ENCODE results near the gene TMEM229B. TPM values are rescaled to one million over a fixed set of nuclear protein-coding genes. Genes with fewer than 3 reads are reported as not detected.

The TMEM229B gene
- 2.4 and 2.7 TPM in 2 replicates for total RNA-seq

DNA sequence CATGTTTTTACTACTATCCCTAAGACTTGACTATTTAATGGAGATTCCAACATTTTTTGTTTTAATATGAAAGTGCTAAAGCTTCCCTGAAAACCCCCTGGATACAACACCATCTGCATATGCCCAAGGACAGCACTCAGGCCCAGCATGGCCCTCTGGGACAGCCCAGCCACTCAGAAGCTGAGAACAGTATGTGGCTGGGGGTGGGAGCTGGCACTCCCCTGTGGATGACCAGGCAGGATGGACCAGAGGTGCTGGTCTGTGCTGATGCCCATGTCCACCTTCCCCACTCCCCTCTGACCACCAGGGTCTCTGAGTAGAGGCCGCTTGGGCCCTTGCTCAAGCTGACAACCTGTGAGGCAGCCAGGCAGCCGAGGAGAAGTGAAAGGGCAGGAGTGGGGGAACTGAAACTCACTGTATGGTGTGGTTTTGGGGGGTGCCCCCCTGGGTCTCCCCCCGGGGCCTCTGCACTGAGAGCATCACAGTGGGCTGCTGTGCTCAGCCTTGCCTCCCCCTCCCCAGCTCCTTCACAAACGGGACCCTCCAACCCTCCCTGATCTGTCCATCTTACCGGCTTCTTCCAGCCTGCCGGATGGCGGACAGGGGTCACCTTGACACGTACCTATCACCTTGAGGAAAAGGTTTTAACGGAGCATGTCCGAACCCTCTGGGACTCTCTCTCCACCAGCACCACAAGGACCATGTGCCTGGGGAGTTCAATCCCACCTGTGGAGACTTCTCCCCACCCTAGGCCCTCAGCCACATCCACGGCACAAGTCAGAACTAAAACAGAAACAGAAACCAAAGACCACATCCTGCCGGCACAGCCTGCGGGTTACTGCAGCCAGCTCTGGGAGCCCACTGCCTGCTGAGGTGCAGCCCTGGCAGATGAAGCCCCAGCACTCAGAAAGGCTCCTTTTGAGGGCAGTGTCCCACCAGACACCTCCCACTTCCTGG lies at the start of gene TMEM229B:
Gene TMEM229B (minus strand): TSS at position 785 of the 957 bp plus-strand sequence. CDS start 14,798 bp downstream, outside the sequence.
- intact Hi-C loops (cut with micrococcal nuclease), result loop anchor here (2.0 to 5.0 kb wide), 2 partner anchors 27 to 44 kb away; partner anchors contain the start of gene PLEKHH1
- peaks cover 23% of the 10 kb centered on the region for H3K36me3 Mint-ChIP-seq (ENCODE audit: low read depth)
- H3K4me1 Mint-ChIP-seq, result peaks cover 44% of the 10 kb centered on the region
- DNase-seq, result peak; percentile 95
- H3K9me3 Mint-ChIP-seq, result peaks cover 12% of the 10 kb centered on the region
- H3K27ac Mint-ChIP-seq, result peak within 1 kb of the TSS; percentile 95
- peaks cover 15% of the 10 kb centered on the region for H3K27me3 Mint-ChIP-seq
- H3K4me3 Mint-ChIP-seq, result peak within 1 kb of the TSS; percentile 90

DNA sequence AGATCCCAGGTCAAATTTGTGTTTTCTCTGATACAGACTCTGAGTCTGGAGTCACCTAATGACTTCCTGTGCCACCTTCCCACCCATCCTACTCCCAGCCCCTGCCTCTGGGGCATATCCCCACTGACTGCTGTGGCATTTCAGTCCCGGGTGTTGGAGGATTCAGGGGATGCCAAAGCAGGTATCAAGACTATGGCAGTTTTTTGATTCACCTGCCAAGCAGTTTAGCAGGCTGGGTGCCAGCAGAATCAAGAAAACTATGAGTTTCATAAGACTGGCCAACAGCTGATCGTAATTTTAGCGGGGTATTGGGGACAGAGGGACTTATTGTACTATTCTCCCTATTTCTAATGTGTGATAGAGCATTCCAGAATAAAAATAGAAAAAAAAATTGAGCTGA lies 49.2 kb upstream of the TMEM229B start:
- no peak for DNase-seq
- Mint-ChIP-seq H3K27me3 (peaks cover 50% of the 10 kb centered on the region), H3K4me1 (peaks cover 8% of the 10 kb centered on the region), H3K27ac (no peak overlapping the region), H3K9me3 (no peaks in the 10 kb centered on the region), H3K36me3 (ENCODE audit: low read depth) (no peaks in the 10 kb centered on the region), H3K4me3 (no peak overlapping the region)
- intact Hi-C loops (cut with micrococcal nuclease), result no loop called here

DNA sequence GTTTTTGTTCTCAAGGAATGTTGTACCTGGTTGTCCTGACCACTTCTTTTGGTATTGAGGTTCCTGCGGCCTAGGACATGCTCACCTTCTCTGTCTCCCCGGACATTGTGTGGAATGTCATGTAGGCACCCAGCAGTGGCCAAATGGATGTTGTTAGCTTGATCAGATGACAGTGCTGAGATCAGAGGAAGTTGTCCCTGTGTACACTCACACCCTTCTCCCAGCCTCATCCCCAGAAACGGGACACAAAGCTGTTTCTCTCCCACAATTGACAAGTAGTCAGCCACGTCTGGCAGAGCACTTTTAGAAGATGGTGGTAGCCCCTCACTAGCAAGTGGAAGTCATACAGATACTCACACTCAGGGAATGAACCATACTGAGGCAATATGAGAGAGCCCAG lies 47.6 kb upstream of the TMEM229B start:
- Mint-ChIP-seq H3K4me1 (peaks cover 5% of the 10 kb centered on the region), H3K27me3 (peaks cover 49% of the 10 kb centered on the region), H3K27ac (no peak overlapping the region), H3K4me3 (no peak overlapping the region), H3K36me3 (ENCODE audit: low read depth) (no peaks in the 10 kb centered on the region), H3K9me3 (no peaks in the 10 kb centered on the region)
- no peak for DNase-seq
- intact Hi-C loops (cut with micrococcal nuclease), result no loop called here

DNA sequence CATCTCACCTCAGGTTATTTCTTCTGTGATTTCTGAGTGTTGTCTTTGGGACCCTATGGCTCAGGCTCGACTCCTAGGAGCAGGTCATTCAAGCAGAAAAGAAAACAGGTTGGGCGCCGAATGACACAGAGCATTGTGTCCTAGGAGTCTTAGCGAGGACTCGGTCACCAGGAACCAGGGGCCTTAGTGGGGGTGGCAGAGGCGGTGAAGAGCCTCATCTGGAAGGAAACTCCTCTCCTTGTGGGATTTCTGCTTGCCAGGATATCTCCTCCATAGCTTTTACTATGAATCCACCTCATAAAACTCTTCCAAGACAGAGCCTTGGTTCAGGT lies 45.2 kb upstream of the TMEM229B start:
- H3K9me3 Mint-ChIP-seq, result no peaks in the 10 kb centered on the region
- DNase-seq, result no peak
- H3K4me3 Mint-ChIP-seq, result peak overlapping the region; percentile 77
- peaks cover 5% of the 10 kb centered on the region for H3K4me1 Mint-ChIP-seq
- intact Hi-C loops (cut with micrococcal nuclease), result loop anchor here (1.0 to 5.0 kb wide), 2 partner anchors 46 to 67 kb away; partner anchors contain the start of genes PIGH and TMEM229B
- peaks cover 53% of the 10 kb centered on the region for H3K27me3 Mint-ChIP-seq
- H3K27ac Mint-ChIP-seq, result no peak overlapping the region
- no peaks in the 10 kb centered on the region for H3K36me3 Mint-ChIP-seq (ENCODE audit: low read depth)

DNA sequence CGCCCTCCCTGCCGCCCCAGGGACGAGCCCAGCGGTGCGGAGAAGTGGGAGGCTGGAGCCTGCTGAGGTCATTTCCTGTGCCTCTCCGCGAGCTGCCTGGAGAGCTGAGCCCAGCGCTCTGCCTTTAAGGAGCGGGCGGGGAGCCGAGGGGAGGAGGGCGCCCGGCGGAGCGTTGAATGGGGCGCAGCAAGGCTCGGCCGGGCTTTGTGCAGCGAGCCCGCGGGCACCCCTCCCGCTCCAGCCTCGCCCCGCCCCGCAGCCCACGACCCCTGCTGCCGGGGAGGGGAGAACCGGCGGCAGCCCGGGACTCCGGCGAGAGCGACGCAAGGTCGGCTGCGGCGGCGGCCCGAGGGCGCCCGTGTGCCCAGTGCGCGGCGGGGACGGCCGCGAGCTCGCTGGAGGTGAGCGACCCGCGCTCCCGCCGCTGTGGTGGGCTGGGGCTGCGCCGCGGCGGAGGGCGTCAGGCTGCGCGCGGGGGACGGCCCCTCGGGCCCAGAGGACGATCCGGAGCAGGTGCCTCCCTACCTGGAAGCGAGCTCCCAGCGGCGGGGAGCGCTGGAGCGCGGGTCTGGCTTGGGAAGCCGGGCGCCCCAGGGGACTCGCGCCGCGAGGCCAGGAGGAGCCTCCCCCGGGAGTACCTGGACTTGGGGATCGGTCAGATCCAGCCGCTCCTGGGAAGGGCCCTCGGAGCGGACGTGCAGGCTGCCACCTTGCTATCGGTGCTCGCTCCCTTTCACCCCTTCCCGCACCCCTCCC lies 44.7 kb upstream of the TMEM229B start, which contains the start of gene PLEKHH1:
Gene PLEKHH1 (plus strand): TSS at position 293 of the 756 bp plus-strand sequence. CDS start 8,578 bp downstream, outside the sequence.
- no peaks in the 10 kb centered on the region for H3K9me3 Mint-ChIP-seq
- intact Hi-C loops (cut with micrococcal nuclease), result loop anchor here (1.0 to 5.0 kb wide), 2 partner anchors 46 to 67 kb away; partner anchors contain the start of genes PIGH and TMEM229B
- peak; percentile 89 for DNase-seq
- no peak within 1 kb of the TSS for H3K27ac Mint-ChIP-seq
- peak within 1 kb of the TSS; percentile 77 for H3K4me3 Mint-ChIP-seq
- no peaks in the 10 kb centered on the region for H3K36me3 Mint-ChIP-seq (ENCODE audit: low read depth)
- peaks cover 5% of the 10 kb centered on the region for H3K4me1 Mint-ChIP-seq
- peaks cover 54% of the 10 kb centered on the region for H3K27me3 Mint-ChIP-seq

DNA sequence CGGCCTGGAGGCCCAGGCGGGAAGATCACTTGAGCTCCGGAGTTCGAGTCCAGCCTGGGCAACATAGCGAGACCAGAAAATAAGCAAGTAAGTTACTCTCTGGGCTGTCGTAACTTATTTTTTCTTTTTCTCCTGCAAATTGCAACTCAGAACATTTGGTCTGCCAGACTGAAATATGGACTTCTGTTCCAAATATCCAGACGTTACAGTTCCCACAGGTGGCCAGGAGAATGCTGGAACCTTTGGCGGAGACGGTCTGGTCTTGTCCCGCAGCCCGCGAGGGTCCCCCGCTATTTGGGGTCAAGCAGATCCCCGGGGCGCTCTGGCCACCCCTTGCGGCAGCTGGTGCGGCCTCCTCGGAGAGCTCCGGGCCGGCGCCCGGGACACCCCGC lies 44.1 kb upstream of the TMEM229B start:
- no peak overlapping the region for H3K27ac Mint-ChIP-seq
- H3K9me3 Mint-ChIP-seq, result no peaks in the 10 kb centered on the region
- H3K4me3 Mint-ChIP-seq, result peak overlapping the region; percentile 64
- H3K27me3 Mint-ChIP-seq, result peaks cover 54% of the 10 kb centered on the region
- DNase-seq, result no peak
- no peaks in the 10 kb centered on the region for H3K36me3 Mint-ChIP-seq (ENCODE audit: low read depth)
- intact Hi-C loops (cut with micrococcal nuclease), result loop anchor here (5.0 kb wide), 1 partner anchor 45 kb away; the partner anchor contains the start of gene TMEM229B
- peaks cover 5% of the 10 kb centered on the region for H3K4me1 Mint-ChIP-seq

DNA sequence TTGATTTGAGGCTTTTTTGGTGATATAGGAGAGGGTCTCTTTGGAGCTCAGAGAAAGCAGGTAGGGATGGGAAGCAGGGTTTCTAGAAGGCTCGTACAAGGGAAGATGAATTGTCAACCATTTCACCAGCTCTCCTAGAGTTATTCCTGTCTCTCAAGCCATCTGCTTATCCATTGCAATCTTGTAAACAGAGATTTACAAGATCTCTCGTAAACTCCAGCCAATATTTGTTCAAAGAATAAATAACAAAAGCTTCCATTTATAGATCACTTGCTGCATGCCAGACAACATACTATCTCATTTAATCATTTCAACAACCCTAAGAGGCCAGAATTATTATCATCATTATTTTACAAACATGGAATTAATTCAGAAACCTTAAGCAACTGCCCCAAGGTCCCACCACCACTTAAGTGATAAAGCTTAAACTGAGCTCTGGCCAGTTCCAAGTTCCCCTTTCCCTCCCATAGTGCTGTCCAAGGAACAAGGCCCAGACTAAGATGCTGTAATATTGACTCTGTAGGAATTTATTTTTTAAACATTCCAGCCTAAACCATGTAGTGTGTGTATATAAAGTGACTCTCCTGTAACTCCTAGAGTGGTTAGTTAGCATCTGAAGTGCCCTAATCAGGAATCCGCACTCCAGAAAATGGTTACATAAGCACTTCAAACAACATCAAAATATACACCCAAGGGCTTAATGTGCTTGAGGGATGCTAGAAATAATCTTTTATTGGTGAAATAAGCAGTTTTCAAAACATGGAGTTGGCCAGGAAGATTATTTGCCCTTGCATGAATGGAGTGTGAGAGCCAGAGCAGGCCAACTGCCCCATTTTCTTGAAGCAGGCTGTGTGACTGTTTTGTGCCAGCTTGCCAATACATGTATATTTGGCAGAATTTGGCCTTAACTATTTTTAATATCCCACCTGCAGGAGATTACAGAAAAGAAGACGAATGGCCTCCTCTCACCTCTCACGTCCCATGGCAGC lies 41.7 kb upstream of the TMEM229B start:
- Mint-ChIP-seq H3K4me3 (no peak overlapping the region), H3K36me3 (ENCODE audit: low read depth) (no peaks in the 10 kb centered on the region), H3K27me3 (peaks cover 58% of the 10 kb centered on the region), H3K9me3 (no peaks in the 10 kb centered on the region), H3K27ac (no peak overlapping the region), H3K4me1 (peaks cover 5% of the 10 kb centered on the region)
- intact Hi-C loops (cut with micrococcal nuclease), result loop anchor here (5.0 kb wide), 2 partner anchors 43 to 103 kb away; partner anchors contain the start of gene TMEM229B
- DNase-seq, result no peak

DNA sequence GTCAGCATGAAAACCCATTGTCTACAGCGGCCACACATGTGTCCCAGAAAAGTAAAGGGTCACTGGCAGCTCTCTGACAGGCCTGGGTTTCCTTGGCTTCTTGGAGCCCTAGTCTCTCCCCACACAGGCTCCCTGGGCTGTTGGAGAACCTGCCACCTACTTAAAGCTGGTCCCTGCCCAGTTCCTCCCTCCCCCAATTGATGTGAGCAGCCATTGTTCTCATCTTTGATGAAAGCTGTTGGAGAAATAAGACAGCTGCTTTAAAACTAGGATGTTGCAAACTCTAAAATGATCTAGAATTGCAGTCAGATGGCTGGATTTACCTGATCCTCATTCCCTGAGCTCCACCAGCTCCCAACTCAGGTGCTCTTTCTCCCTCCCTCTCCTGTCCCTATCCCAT lies 39.8 kb upstream of the TMEM229B start:
- intact Hi-C loops (cut with micrococcal nuclease), result loop anchor here (5.0 kb wide), 1 partner anchor 101 kb away; no protein-coding TSS in a partner anchor
- no peak for DNase-seq
- peaks cover 3% of the 10 kb centered on the region for H3K4me1 Mint-ChIP-seq
- no peaks in the 10 kb centered on the region for H3K36me3 Mint-ChIP-seq (ENCODE audit: low read depth)
- H3K27ac Mint-ChIP-seq, result no peak overlapping the region
- no peaks in the 10 kb centered on the region for H3K9me3 Mint-ChIP-seq
- H3K27me3 Mint-ChIP-seq, result peaks cover 55% of the 10 kb centered on the region
- no peak overlapping the region for H3K4me3 Mint-ChIP-seq

DNA sequence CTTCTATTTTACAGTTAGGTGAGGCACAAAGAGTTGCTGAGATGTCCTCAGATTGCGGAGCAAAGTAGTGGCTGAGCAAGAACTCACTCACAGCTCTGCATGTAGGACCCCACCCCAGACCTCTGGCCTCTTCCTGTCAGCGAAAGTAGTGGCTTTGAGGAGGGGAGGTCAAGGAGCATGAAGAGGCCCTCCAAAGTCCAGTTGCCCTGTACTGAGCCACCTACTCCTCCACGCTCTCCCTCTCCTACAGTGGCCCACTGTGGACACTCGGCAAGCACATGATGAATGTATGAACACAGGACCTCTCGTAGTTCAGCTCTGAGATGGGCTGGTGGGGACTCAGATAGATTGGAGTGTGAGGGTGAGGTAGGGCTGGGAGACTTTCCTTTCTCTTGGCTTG lies 39.2 kb upstream of the TMEM229B start:
- Mint-ChIP-seq H3K9me3 (no peaks in the 10 kb centered on the region), H3K27ac (no peak overlapping the region), H3K36me3 (ENCODE audit: low read depth) (no peaks in the 10 kb centered on the region), H3K4me1 (peaks cover 3% of the 10 kb centered on the region), H3K4me3 (no peak overlapping the region), H3K27me3 (peaks cover 57% of the 10 kb centered on the region)
- no peak for DNase-seq
- intact Hi-C loops (cut with micrococcal nuclease), result loop anchor here (2.0 to 5.0 kb wide), 2 partner anchors 100 to 139 kb away; no protein-coding TSS in a partner anchor

DNA sequence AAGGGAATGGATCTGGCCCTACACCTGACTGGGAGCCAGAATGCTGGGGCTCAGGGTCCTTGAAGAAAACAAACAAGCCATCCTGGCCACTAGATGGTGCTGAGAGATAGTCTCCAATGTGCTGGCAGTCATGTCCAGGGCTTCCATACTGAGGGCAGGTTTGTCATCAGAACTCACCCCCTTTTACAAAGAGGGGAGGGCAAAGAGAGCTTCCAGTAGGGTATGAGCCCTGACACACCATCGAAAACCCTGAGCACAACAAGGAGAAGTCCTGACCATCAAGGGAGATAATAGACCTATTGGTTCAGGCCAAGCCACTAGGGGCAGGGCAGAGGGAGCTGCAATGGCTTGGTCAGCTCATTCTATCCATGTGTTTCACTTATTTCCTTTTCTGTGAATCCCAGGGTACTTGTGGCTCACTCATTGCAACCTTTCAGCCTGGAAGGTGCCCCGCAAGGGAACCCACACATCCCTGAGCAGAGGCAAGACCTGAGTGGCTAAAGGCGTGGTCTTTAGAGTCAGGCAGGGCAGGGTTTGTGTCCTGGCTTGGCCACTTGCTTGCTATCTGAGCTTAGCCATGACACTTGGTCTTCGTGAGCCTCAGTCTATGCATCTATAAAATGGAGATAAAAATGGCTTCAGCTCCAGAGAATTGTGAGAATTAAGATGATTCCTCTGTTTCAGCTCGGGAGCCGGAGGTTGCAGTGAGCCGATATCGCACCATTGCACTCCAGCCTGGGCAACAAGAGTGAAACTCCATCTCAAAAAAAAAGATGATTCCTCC lies 38.3 kb upstream of the TMEM229B start:
- Mint-ChIP-seq H3K27ac (no peak overlapping the region), H3K36me3 (ENCODE audit: low read depth) (no peaks in the 10 kb centered on the region), H3K9me3 (no peaks in the 10 kb centered on the region), H3K4me3 (no peak overlapping the region), H3K4me1 (no peaks in the 10 kb centered on the region), H3K27me3 (peaks cover 56% of the 10 kb centered on the region)
- intact Hi-C loops (cut with micrococcal nuclease), result loop anchor here (1.0 to 5.0 kb wide), 4 partner anchors 44 to 177 kb away; no protein-coding TSS in a partner anchor
- peak; percentile 82 for DNase-seq

DNA sequence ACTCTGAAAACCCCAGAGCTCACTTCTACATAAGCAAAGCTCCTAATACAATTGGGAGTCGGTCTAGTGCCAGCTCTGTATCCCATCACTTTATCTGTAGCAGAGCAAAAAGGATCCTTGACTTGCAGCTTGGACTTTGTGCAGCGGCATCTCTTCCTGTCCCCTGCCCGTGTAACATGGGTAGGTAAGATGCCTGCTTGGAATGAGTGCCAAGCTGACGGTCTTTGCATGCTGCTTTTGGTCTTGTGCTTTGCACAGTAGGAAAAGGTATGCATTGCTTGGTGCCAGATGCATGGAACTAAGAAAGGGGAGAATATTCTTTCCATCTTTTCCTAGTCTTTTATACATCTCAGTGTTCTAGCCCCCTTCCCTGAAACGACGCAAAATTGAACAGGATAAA lies 37.7 kb upstream of the TMEM229B start:
- intact Hi-C loops (cut with micrococcal nuclease), result loop anchor here (1.0 to 5.0 kb wide), 4 partner anchors 45 to 178 kb away; no protein-coding TSS in a partner anchor
- Mint-ChIP-seq H3K27ac (no peak overlapping the region), H3K9me3 (no peaks in the 10 kb centered on the region), H3K36me3 (ENCODE audit: low read depth) (no peaks in the 10 kb centered on the region), H3K4me3 (no peak overlapping the region), H3K27me3 (peaks cover 61% of the 10 kb centered on the region), H3K4me1 (no peaks in the 10 kb centered on the region)
- DNase-seq, result no peak

DNA sequence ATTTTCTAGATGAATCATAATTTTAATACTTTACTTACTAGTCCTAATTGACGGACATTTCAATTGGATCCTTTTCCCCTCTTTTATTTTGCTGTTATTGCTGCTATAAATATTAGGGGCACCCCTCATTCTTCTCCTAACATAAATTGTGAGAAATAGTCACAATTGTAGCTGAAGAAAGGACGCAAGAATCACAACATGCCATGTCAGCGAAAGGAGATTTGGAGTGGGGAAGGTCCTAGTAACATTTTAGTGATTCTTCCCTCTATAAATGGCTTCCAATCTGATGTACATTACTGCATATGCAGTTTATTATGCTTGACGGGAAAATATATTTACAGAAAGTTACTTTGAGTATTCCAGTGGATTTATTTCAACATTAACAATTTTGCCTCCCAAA lies 36.9 kb upstream of the TMEM229B start:
- Mint-ChIP-seq H3K36me3 (ENCODE audit: low read depth) (no peaks in the 10 kb centered on the region), H3K4me1 (no peaks in the 10 kb centered on the region), H3K27ac (no peak overlapping the region), H3K4me3 (no peak overlapping the region), H3K27me3 (peaks cover 58% of the 10 kb centered on the region), H3K9me3 (no peaks in the 10 kb centered on the region)
- intact Hi-C loops (cut with micrococcal nuclease), result loop anchor here (5.0 kb wide), 1 partner anchor 98 kb away; no protein-coding TSS in a partner anchor
- no peak for DNase-seq
